Measurements from ENCODE around the gene MADD.

Gene MADD

DNA sequence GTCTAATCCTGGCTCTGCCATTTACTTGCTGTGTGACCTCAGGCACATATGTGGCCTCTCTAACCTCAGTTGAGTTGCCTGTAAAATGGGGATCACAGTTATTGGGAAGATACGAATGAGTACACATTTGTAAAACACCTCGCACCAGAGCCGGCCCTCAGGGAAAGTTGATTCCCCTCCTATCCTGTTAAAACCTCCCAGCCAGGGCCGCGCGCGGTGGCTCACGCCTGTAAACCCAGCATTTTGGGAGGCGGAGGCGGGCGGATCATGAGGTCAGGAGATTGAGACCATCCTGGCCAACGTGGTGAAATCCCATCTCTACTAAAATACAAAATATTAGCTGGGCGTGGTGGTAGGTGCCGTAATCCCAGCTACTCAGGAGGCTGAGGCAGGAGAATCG is 90.4 kb downstream of the MADD start:
- DNase-seq, result no peak

DNA sequence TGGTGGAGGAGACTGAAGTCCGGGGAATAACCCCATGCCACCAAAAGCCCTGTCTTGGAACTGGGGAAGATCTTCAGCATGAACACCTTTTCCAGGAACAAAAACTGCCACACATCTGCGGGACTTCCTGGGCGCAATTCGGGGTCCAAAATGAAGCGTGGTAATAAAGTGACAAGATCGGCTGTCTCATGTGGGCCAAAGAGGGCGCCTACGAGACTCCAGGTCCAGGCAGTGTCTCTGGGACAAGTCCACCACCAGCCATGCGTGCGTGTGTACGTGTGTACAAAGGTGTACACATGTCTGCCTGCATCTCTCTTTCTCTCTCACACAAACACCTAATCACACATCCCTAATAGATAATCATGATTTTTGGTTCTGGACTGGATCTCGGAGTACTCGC is 91.5 kb downstream of the MADD start:
- DNase-seq, result no peak

DNA sequence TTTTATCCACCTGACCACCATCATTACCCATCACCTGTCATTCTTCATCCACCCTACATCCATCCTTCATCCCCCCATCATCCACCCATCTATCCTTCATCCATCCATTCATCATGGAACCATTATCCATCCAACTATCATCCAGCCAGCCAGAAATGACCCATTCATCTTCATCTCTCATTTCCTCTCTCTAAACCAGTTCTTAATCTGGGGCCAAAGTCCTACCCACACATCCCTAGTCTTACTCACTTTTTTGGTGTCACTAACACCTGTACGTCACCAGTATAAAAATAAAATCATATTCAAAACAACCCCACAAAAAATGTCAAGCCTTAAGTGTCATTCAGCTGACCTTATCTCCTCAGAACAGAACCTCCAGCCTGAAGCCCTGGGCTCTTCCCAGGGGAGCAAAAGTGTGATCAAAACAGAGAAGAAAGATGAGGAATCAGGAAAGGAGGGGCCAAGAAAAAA is 96.1 kb downstream of the MADD start:
- no peak for DNase-seq

DNA sequence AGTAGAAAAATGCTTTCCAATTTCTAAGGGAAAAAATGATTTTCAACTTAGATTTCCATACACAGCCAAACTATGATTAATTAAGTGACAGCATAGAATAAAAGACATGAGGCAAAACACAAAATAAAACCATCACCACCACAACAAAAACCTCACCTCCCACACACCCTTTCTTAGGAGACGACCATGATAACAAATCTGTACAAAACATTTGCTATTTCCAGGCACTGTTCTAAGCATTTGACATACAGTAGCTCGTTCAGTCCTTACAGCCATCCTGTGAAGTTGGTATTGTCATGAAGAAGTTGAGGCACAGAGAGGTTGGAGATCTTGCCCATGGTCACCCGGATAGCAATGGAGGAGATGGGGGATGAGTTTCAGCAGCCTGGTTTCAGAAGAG is 99.7 kb downstream of the MADD start:
- DNase-seq, result no peak

DNA sequence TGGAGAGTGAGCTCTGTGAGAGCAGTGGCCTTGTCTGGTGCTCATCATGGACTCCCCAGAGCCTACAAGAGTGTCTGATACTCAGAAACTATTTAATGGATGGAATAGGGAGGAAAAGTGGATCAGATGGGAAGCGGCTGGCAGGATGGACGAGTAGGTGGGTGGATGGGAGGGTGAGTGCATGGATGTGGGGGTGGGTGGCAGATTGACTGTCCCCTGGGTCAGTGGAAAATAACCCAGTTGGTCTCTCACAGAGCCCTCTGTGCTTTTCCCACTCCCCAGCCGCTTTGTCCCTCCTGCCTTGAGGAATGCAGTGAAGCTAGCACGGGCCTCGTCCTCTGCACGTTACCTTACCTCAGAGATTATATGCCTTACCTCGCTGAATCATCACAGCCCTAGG is 102.5 kb downstream of the MADD start:
- no peak for DNase-seq

DNA sequence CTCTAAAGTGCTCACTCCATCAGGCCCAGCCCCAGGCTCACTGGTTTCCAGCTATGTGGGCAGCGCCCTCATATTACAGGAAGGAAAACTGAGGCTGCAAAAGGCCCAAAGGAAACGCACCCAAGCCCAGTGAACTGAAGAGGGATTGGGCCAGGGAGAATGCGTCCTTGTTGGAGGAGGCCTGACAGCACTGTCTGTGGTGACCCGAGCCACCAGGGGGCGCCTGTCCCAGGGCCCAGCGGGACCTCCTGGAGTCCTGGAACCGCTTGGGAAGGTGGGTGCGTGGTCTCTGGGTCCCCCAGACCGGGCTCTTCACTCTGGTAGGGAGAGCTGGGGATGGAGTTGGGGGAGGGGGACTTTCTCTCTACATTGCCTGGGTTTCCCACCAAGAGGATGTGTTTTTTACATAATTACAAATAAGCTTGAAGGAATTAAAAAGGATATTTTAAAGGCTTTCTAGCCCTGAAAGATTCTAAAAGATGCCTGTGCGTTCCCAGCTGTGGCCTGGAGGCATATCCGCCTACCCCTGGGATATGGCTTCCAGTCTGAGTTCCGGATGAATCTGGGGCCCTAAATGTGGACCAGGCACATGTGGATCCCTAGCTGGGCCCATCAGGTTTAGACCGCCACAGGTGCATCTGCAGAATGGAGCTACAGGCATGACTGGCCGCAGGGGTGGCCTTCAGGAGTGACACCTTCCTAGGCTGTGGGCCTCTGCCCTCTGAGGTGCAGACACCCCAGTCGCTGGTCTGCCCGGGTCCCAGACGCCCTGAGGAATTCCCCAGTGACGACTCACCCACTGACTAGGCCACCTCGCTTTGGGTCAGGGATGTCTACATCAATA is 104.2 kb downstream of the MADD start:
- DNase-seq, result peak; percentile 48

DNA sequence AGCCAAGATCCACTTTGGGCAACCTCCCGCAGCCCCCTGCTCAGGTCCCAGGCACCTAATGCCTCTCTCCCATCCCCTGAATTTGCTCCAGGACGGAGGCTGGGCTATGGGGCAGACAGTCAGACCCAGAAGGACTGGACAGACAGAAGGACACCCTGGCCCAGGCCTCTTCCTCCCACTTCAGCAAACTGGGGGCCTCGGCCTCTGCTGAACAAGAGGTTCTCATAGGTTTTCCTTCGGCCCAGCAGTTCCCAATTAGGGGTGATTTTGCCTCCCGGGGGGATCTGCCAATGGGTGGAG is 104.7 kb downstream of the MADD start:
- DNase-seq, result no peak

DNA sequence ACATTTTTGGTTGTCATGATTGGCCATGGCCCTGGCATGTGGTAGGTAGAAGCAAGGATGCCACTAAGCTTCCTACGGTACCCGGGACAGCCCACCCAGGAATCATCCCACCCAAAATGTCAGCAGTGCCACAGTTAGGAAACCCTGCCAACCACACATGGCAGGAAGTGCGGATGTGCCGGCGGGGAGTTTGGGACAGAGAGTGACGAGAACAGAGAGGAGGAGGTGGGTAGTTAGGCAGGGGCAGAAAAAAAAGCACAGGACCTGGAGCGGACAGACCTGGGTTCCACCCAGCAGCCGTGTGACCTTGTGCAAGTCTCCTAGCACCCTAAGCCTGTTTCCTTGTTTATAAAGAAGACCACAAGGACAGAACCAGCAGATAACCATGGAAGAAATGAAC is 105.1 kb downstream of the MADD start:
- DNase-seq, result no peak

DNA sequence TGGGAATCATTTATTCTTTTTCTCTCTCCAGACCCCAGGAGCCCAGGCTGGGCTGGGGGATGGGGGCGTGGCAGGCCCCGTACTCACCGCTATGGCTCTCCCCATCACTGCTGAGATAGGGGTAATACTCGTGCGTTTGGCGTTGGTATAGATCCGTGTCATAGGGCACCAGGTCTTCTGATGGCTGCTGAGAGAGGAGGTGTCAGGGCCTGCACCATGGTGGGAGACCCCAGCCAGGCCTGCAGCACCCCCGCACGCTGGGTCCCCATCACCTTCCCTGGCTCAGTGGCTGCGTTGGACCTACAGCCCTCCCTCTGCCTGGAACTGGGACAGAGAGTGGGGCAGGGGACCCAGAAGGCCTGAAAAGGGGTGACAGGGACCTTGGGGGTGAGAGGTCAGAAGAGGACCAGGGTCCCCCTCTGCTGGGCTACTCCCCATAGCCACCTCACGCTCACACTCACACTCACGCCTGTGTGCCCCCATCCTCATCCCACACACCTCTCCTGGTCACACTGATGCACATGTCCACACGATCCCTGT is 105.7 kb downstream of the MADD start:
- DNase-seq, result no peak

DNA sequence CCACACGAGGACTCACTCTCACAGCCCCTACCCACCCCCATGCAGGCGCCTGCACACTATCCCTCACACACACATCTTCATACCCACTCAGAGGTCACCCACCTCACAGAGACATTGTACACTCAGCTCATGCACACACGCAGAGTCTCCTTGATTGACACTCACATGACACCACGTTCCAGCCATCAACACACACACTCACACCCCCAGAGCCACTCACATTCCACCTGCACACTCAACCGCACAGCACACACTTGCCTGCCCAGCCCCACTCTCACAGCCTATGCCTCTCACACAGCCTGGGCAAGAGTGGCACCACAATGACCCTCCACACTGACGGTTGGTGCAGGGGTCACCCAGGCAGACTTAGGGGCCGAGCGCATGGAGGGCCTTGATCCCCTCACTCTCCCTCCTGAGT is 106.2 kb downstream of the MADD start:
- no peak for DNase-seq

DNA sequence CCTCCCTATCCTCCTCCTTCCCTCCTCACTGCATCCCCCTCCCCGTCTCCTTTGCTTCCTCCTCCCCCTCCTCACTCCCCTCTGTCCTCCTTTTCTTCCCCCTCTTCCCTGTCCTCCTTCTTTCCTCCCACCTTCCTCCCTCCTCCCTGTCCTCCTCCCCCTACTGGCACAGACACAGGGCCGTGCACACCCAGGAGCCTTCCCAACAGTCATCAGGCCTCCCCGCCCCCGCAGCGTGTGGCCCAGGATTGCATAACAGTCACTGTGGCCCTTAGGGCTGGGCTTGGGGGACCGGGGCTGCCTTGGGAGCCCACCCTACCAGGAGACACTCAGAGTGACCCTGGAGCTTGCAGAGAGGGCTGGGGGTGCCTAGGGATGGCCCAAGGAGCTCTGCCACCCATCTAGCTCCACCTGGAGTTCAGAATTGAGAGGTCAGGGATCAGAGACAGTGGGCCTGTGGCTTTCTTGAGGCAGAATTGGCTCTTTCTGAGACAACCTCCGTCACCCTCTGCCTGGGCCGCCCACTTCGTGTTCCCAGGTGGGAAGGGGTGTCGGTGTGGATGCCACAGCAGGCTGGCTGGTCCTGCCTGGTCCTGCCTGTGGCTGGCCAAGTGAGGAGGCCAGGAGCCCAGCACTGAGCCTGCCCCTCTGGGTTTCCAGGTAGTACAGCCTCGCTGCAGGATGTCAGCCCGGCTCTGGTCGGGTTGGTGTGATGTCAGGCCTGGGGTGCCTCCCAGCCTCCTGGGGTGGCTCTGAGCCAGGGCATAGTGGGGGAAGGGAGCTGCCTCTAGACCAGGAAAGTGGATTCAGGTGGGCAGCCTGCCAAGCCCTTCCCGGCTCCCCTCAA is 106.8 kb downstream of the MADD start:
- no peak for DNase-seq

DNA sequence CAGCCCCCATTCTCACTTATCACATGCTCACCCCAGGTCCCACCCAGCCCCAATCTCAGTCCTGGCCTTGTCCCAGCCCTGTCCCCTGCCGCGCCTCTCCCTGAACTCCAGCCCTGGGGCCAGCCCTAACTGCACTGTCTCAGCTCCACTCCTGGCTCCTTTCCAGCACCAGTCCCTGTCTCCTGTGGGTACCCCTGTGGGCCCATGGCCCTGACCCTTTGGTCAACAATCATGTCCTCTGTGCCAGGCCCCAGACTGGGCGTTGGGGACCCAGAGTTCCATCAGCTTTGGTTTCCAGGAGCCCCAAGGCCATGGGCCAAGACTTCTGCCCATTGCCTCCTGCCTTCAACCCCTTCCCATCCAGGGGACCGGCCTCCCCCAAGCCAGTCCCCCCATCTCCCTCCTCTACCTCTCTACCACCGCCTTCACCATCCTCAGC is 107.7 kb downstream of the MADD start:
- no peak for DNase-seq

DNA sequence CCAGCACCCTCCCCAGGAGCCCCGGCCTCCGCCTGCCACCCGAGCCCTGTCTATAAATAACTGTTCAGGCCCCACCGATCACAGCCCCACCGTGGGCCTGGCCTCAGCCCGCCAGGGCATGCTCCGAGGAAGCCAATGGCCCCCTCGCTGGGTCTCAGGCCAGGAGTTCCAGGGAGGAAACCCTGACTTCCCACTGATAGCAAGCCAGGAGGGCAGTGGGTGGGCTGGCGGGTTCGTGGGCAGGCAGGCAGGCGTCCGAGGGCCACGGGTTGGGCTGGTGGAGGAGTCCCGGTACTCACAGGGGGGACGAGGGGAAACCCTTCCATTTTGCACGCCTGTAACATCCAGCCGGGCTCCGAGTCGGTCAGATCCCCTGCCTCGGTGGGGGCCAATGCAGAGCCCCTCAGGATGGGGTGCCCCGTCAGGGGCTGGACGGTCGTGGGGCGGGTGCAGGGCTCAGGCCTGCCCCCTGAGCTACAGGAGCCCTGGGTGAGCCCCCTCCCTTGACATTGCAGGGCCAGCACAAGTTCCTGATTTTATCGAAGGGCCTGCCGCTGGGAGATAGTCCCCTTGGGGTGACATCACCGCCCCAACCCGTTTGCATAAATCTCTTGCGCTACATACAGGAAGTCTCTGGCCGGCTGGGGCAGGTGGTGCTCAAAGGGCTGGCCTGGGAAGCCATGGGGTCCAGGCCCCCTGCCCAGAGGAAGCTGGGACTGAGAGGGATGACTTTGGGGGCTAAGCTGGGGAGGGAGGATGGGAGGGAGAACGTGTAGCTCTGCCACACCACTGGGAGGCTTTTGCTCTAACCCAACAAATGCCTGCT is 108.3 kb downstream of the MADD start, which contains the start of gene SPI1:
Gene SPI1, minus strand, starts transcription at position 538 of the 826 bp plus-strand sequence. Its CDS starts 194 bp downstream, at position 344.
- DNase-seq, result no peak

DNA sequence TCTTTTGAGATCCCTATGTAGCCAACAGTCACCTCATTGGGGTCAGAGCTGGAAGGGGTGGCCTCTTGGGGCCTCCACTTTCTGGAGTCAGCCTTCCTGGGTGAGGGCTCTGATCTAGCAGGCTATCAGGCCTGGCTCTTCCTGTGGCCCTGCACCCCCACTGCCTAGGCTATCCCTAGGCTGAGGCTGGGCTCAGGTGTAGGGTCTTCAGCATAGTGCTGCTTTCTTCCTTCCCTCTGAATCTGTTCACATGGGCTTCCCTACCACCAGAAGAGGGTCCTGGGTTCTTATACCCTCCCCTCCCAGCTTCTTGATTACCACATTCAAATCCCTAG is 108.9 kb downstream of the MADD start:
- no peak for DNase-seq

DNA sequence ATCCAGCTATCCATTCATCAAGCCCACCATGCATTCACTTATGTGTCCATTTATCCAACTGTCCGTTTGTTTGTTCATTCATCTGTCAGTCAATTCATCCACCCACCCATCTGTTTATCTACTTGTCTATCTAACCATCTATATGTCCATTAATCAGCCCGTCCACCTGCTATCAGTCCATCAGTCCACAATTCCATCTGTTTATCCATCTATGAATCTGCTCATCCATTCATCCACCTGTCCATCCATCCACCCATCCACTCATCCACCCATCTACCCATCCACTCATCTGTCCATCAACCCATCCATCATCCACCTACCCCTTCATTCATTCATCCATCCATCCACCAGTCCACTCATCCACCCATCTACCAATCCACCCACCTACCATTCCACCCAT is 109.4 kb downstream of the MADD start:
- no peak for DNase-seq

Data from SHP77 treated with DMSO at 0.1 percent for 48 hours (cell line).